ENCODE data around the gene IFT25. TPM values are rescaled to one million over a fixed set of nuclear protein-coding genes. Genes with fewer than 3 reads are reported as not detected.
A peak's percentile ranks its signal among the peaks of the same experiment; 100 is the strongest.

IFT25 gene
- total and polyA plus RNA-seq, 8 donors, result 22.3 to 65.4 (median 51.9) TPM

GRCh38 chr1:53946252-53947171 lies 1.0 kb upstream of the IFT25 start, which contains the start of gene LRRC42:
Gene LRRC42, plus strand, starts transcription at chr1:53946350. Its CDS starts 5,650 bp downstream, at chr1:53952000.
- no peaks in the 10 kb centered on the region for H3K27me3 ChIP-seq
- intact Hi-C loops (cut with DNase I), result loop anchor here in 1 of 2 donors (5.0 kb wide), 1 partner anchor 69 kb away; no protein-coding TSS in a partner anchor
- DNase-seq, result no peak
- H3K9me3 ChIP-seq, result no peaks in the 10 kb centered on the region
- peak; percentile 87 for ATAC-seq
- peaks cover 7 to 32% of the 10 kb centered on the region in 2 donors for H3K4me1 ChIP-seq
- peaks cover 0 to 3% of the 10 kb centered on the region in 2 donors for H3K36me3 ChIP-seq
- H3K4me3 ChIP-seq, result peak within 1 kb of the TSS; percentile 79 to 82
- peak within 1 kb of the TSS; percentile 87 for H3K27ac ChIP-seq
- TF ChIP-seq, protein P1, sequence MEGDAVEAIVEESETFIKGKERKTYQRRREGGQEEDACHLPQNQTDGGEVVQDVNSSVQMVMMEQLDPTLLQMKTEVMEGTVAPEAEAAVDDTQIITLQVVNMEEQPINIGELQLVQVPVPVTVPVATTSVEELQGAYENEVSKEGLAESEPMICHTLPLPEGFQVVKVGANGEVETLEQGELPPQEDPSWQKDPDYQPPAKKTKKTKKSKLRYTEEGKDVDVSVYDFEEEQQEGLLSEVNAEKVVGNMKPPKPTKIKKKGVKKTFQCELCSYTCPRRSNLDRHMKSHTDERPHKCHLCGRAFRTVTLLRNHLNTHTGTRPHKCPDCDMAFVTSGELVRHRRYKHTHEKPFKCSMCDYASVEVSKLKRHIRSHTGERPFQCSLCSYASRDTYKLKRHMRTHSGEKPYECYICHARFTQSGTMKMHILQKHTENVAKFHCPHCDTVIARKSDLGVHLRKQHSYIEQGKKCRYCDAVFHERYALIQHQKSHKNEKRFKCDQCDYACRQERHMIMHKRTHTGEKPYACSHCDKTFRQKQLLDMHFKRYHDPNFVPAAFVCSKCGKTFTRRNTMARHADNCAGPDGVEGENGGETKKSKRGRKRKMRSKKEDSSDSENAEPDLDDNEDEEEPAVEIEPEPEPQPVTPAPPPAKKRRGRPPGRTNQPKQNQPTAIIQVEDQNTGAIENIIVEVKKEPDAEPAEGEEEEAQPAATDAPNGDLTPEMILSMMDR (IDR thresholded peaks at IDR 0.05), result no peak

DNA sequence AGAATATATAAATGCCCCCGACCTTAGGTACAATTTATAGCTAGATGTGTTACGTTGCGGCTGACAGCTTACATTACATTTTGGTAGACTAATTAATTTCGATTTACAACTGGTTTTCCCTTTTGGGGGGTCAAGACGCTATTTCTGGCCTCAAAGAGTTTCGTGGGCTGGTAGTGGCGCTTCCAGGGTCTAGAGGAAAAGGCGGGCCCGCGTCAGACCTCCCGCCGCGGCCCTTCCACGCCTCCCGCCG lies 391 bp downstream of the IFT25 start:
- peak overlapping the region; percentile 79 to 82 for H3K4me3 ChIP-seq
- peak overlapping the region; percentile 87 for H3K27ac ChIP-seq
- H3K4me1 ChIP-seq, result peaks cover 7 to 32% of the 10 kb centered on the region in 2 donors
- TF ChIP-seq, protein P1 (IDR thresholded peaks at IDR 0.05), result no peak
- H3K9me3 ChIP-seq, result no peaks in the 10 kb centered on the region
- intact Hi-C loops (cut with DNase I), result loop anchor here in 1 of 2 donors (5.0 kb wide), 1 partner anchor 68 kb away; no protein-coding TSS in a partner anchor
- H3K36me3 ChIP-seq, result no peaks in the 10 kb centered on the region
- ATAC-seq, result no peak
- no peak for DNase-seq
- H3K27me3 ChIP-seq, result no peaks in the 10 kb centered on the region

DNA sequence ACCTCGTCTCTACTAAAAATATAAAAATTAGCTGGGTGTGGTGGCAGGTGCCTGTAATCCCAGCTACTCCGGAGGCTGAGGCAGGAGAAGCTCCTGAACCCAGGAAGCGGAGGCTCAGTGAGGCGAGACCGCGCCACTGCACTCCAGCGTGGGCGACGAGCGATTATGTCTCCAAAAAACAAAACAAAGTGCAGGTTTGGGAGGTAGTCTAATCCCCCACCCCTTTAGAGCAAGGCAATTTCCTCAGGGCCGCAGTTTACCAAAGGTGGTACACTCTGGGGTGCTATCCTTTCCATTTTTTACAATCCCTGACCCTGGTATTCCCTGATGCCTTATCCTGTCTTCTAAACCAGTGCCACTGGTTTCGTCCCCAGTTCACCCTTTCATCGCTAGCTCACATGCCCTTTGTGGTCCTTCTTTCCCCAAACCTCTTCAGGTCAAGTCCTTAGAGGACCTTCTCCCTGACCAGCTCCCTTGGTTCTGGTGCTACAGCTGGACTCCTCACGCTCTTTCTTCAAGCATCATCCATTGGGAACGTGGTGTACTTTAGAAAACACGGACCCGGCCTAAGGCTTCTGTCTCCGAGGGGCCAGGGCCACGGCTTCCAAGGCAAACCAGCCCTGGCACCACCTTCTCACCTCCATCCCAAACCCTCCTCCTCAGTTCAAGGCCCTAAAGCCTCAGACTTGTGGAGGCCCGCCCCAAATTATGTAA lies 873 bp downstream of the IFT25 start:
- intact Hi-C loops (cut with DNase I), result loop anchor here in 1 of 2 donors (5.0 kb wide), 1 partner anchor 67 kb away; no protein-coding TSS in a partner anchor
- peak overlapping the region; percentile 79 to 82 for H3K4me3 ChIP-seq
- H3K36me3 ChIP-seq, result no peaks in the 10 kb centered on the region
- ATAC-seq (no peak), DNase-seq (no peak)
- H3K27ac ChIP-seq, result peak overlapping the region; percentile 87
- H3K4me1 ChIP-seq, result peaks cover 7 to 28% of the 10 kb centered on the region in 2 donors
- TF ChIP-seq, protein P1 (IDR thresholded peaks at IDR 0.05), result no peak
- no peaks in the 10 kb centered on the region for H3K9me3 ChIP-seq
- no peaks in the 10 kb centered on the region for H3K27me3 ChIP-seq

- ATAC-seq (no peak), DNase-seq (no peak)
- Histone ChIP-seq H3K27me3 (no peaks in the 10 kb centered on the region), H3K9me3 (no peaks in the 10 kb centered on the region), H3K27ac (no peak overlapping the region), H3K36me3 (no peaks in the 10 kb centered on the region), H3K4me3 (no peak overlapping the region), H3K4me1 (peaks cover 7 to 28% of the 10 kb centered on the region in 2 donors)
- intact Hi-C loops (cut with DNase I), result no loop called here
- TF ChIP-seq, protein P1 (IDR thresholded peaks at IDR 0.05), result no peak
These were observed 1.9 kb downstream of the IFT25 start for GRCh38 chr1:53943490-53944043.

Measured in left lung (tissue), 10 donors.